HEK293T (cell line): ENCODE results near the gene HLCS.
A peak's percentile ranks its signal among the peaks of the same experiment; 100 is the strongest.

Experiments
- CTCF ChIA-PET: fragments of 350-600 bp; formaldehyde crosslinking; extraction: SDS; loops from one replicate; lab custom pipeline; 2021; ENCODE audit warnings: antibody characterized with exemption, inconsistent platforms; lab: Yijun Ruan, JAX
- POLR2A ChIA-PET: fragments of 350-600 bp; formaldehyde crosslinking; extraction: SDS; loops from one replicate; lab custom pipeline; 2020; ENCODE audit warnings: antibody characterized with exemption, inconsistent platforms; lab: Yijun Ruan, JAX
- DNase-seq: peaks from one replicate; pipeline ENCODE4 v3.0.0; 2012; ENCODE audit warnings: mixed read lengths; ENCODE audit errors: extremely low spot score
- ARNT ChIP-seq: fragments of 450-650 bp; IDR thresholded peaks from 2 replicates; pipeline ENCODE4 v1.6.1; 2017; ENCODE audit warnings: mild to moderate bottlenecking
- BHLHE40 ChIP-seq: fragments of 450-650 bp; IDR thresholded peaks from 2 replicates; pipeline ENCODE4 v1.6.1; 2016; ENCODE audit warnings: mild to moderate bottlenecking, moderate library complexity, borderline replicate concordance
- CTBP1 ChIP-seq: fragments of 450-650 bp; IDR thresholded peaks from 2 replicates; pipeline ENCODE4 v1.6.1; 2016; ENCODE audit warnings: borderline replicate concordance
- ELF4 ChIP-seq: fragments of 450-650 bp; IDR thresholded peaks from 2 replicates; pipeline ENCODE4 v1.6.1; 2017; ENCODE audit warnings: antibody characterized with exemption
- FOXA1 ChIP-seq: fragments of 450-650 bp; IDR thresholded peaks from 2 replicates; pipeline ENCODE4 v1.6.1; 2016; ENCODE audit warnings: mild to moderate bottlenecking
- FOXK2 ChIP-seq: fragments of 450-650 bp; IDR thresholded peaks from 2 replicates; pipeline ENCODE4 v1.6.1; 2016; ENCODE audit warnings: mild to moderate bottlenecking
- FOXM1 ChIP-seq: fragments of 450-650 bp; IDR thresholded peaks from 2 replicates; pipeline ENCODE4 v1.6.1; 2017; ENCODE audit warnings: mild to moderate bottlenecking, borderline replicate concordance
- HDGF ChIP-seq: fragments of 450-650 bp; IDR thresholded peaks from 2 replicates; pipeline ENCODE4 v1.6.1; 2017; ENCODE audit warnings: antibody characterized with exemption, borderline replicate concordance
- L3MBTL2 ChIP-seq: fragments of 450-650 bp; conservative IDR thresholded peaks from 2 replicates; pipeline ENCODE4 v1.6.1; 2016; ENCODE audit warnings: mild to moderate bottlenecking
- LEF1 ChIP-seq: fragments of 450-650 bp; IDR thresholded peaks from 2 replicates; pipeline ENCODE4 v1.6.1; 2017; ENCODE audit warnings: mild to moderate bottlenecking, borderline replicate concordance
- NFRKB ChIP-seq: fragments of 450-650 bp; IDR thresholded peaks from 2 replicates; pipeline ENCODE4 v1.6.1; 2016; ENCODE audit warnings: mild to moderate bottlenecking, moderate library complexity
- SP1 ChIP-seq: fragments of 450-650 bp; IDR thresholded peaks from 2 replicates; pipeline ENCODE4 v1.6.1; 2017
- SUZ12 ChIP-seq: fragments of 450-650 bp; IDR thresholded peaks from 2 replicates; pipeline ENCODE4 v1.6.1; 2016; ENCODE audit warnings: mild to moderate bottlenecking
- TARDBP ChIP-seq: fragments of 450-650 bp; IDR thresholded peaks from 2 replicates; pipeline ENCODE4 v1.6.1; 2016
- ZNF384 ChIP-seq: fragments of 450-650 bp; IDR thresholded peaks from 2 replicates; pipeline ENCODE4 v1.6.1; 2016
- TF ChIP-seq, protein P1 (sequence below): fragments of 450-650 bp; IDR thresholded peaks from 2 replicates; pipeline ENCODE4 v1.6.1; 2016

Gene HLCS

DNA sequence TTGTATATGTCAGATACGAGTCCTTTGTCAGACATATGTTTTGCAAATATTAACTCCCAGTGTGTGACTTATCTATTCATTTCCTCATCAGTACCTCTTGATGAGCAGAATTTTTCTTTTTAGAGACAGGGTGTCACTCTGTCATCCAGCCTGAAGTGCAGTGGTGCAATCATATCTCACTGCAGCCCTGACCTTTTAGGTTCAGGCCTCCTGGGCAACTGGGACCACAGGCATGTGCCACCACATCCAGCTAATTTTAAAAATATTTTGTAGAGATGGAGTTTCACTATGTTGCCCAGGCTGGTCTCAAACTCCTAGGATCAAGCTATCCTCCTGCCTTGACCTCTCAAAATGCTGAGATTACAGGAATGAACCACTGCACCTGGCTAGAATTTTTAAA lies 93.0 kb downstream of the HLCS start:
- TF ChIP-seq FOXA1: no peak
- TF ChIP-seq LEF1: no peak
- no peak for TF ChIP-seq NFRKB
- no peak for TF ChIP-seq SUZ12
- DNase-seq: no peak
- ChIA-PET CTCF (no interaction called here), POLR2A (no interaction called here)

DNA sequence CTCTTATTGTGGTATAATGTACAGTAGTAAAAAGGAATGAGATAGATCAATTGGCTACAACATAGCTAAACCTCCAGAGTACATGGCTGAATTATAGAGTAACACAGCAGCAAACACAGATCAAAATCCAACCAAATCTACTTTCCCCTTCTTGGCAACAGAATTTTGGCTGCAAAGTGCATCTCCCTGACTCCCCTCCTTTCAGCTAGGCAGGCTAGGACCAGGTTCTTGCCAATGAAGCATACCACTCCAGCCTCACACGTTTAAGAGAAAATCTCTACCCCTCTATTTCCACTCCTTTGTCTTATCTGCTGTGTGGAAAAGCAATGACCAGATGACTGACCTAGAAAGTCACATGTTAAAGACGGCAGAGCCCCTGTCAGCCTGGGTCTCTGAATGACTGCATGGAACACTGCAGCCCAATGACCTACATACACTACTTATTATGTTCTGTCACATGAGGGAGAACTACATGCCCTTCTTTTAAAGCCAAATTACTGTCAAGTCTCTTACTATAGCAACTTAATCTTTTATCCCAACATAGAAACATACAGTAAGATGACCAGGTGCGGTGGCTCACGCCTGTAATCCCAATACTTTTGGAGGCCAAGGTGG lies 99.1 kb downstream of the HLCS start:
- CTCF ChIA-PET: interaction anchor here (1.1 kb wide), 1 partner anchor 13 kb away, joined by 3 read pairs; no protein-coding TSS in a partner anchor
- DNase-seq: no peak
- POLR2A ChIA-PET: no interaction called here
- TF ChIP-seq SP1 (no peak), FOXK2 (no peak), TARDBP (no peak), FOXA1 (no peak), FOXM1 (no peak), BHLHE40 (no peak), LEF1 (no peak)

DNA sequence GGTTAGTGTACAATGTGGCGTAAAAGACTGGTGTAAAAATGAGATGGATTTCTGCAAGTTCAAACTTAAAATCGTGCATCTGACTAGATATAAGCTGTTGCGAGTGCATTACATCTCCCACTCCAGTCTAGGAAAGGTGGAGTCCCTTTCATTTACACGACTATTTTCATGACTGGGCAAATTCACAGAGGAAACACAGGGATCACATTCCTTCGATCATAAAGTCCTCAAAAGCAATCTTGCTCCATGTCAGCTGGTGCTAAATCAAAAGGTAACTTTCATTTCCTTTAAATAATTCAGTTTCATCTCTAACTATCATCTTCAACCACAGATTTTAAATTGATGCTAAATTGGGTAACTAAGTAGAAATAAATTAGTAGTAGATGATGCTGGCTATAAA lies 100.0 kb downstream of the HLCS start:
- DNase-seq: no peak
- CTCF ChIA-PET: interaction anchor here (1.1 to 1.8 kb wide), 2 partner anchors 12 to 51 kb away, joined by 3 to 7 read pairs; no protein-coding TSS in a partner anchor
- TF ChIP-seq TARDBP (no peak), NFRKB (no peak), ZNF384 (peak; percentile 63; the same call in 1 of the 2 replicates)
- TF ChIP-seq, protein P1, sequence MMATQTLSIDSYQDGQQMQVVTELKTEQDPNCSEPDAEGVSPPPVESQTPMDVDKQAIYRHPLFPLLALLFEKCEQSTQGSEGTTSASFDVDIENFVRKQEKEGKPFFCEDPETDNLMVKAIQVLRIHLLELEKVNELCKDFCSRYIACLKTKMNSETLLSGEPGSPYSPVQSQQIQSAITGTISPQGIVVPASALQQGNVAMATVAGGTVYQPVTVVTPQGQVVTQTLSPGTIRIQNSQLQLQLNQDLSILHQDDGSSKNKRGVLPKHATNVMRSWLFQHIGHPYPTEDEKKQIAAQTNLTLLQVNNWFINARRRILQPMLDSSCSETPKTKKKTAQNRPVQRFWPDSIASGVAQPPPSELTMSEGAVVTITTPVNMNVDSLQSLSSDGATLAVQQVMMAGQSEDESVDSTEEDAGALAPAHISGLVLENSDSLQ: no peak
- POLR2A ChIA-PET: no interaction called here

DNA sequence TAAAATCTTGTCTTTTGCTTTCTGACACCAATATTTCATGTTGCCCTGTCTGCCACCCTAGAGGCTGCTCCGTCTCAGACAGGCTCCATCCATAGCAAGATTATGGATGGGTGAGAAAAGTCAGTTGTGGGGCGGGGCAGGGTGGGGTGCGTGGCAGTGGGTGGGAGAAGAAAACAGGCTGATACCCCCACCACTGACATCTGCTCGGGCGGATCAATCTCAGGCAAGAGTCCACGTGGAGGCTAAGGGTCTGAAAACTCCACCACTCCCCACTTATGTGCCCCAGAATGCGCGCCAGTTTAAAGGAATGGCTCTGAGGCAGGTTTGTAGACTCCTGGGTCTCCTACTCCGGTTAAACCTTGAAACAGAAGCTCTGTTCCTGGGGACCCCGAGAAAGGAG lies 101.5 kb downstream of the HLCS start:
- no peak for DNase-seq
- TF ChIP-seq FOXK2 (no peak), FOXM1 (no peak), TARDBP (no peak), CTBP1 (no peak), BHLHE40 (no peak), SP1 (no peak)
- TF ChIP-seq, protein P1: no peak
- ChIA-PET CTCF (interaction anchor here (1.3 to 1.8 kb wide), 2 partner anchors 11 to 53 kb away, joined by 4 to 7 read pairs; no protein-coding TSS in a partner anchor), POLR2A (no interaction called here)

DNA sequence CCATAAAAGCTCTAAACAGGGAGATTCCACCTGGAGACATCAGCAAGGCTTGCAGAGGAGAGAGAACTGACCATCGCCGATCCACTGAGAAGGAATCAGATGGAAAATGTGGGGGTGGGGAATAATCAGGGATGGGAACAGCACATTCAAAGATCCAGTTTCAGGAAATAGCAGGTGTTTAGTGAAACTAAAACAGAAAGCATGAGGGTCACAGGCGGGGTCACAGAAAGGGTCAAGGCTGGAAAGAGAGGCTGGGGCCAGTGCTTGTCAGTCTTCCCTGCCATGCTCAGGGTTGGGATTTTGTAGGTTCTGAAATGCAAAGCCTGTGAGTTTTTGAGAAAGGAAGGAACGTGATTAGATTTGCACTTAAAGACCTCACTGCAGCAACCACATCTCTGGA lies 103.2 kb downstream of the HLCS start:
- no peak for DNase-seq
- CTCF ChIA-PET: no interaction called here
- POLR2A ChIA-PET: no interaction called here
- TF ChIP-seq TARDBP (no peak), ARNT (no peak), CTBP1 (no peak), L3MBTL2 (no peak), FOXA1 (no peak), SUZ12 (no peak), ELF4 (no peak), FOXM1 (no peak), LEF1 (no peak), HDGF (no peak), ZNF384 (no peak), BHLHE40 (no peak), FOXK2 (no peak), SP1 (no peak), NFRKB (no peak)
- TF ChIP-seq, protein P1: no peak

DNA sequence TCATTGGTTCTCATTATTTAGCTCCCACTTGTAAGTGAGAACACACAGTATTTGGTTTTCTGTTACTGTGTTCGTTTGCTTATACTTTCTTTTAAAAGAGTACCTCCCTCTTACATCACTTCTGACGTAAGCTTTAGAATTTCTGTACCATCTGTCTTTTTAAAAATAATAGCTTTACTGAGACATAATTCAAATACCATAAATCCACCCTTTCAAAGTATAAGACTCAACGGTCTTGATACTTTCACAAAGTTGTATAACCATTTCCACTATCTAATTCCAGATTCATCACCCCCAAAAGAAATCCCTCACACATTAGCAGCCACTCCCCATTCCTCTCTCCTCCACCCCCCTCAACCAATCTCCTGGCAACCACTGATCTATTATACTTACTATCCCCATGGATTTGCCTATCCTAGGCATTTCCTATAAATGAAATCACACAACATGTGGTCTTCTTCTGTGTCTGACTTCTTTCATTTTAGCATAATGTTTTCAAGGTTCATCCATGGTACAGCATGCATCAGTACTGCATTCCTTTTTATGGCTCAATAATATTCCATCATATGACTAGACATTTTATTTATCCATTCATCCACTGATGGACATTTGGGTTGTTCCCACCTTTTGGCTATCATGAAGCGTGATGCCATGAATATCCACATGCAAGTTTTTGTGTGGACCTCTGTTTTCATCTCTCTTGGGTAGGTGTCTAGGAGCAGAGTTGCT lies 104.7 kb downstream of the HLCS start:
- DNase-seq: no peak
- ChIA-PET CTCF (no interaction called here), POLR2A (no interaction called here)
- TF ChIP-seq HDGF: no peak
- no peak for TF ChIP-seq FOXK2
- TF ChIP-seq, protein P1: no peak
- TF ChIP-seq BHLHE40: no peak
- TF ChIP-seq L3MBTL2: no peak
- TF ChIP-seq ARNT: no peak
- TF ChIP-seq SUZ12: no peak
- no peak for TF ChIP-seq FOXA1
- no peak for TF ChIP-seq CTBP1
- TF ChIP-seq NFRKB: no peak
- no peak for TF ChIP-seq LEF1
- no peak for TF ChIP-seq FOXM1
- TF ChIP-seq ZNF384: no peak
- TF ChIP-seq ELF4: no peak
- no peak for TF ChIP-seq SP1
- no peak for TF ChIP-seq TARDBP
